ENCODE results near the gene C1GALT1C1L.

- TF ChIP-seq REST (IDR thresholded peaks at IDR 0.05; ENCODE audit: insufficient read depth in 1 of 2, low read depth in 2 of 2, low read length in 2 of 2) (no peak), SIN3A (IDR thresholded peaks at IDR 0.05; ENCODE audit: borderline replicate concordance, insufficient read depth, low read length) (no peak), POLR2AphosphoS5 (IDR thresholded peaks at IDR 0.05; ENCODE audit: low read depth, low read length) (no peak)
Observed at GRCh38 chr2:43631618-43632317, 44.5 kb downstream of the C1GALT1C1L start.

Data from PFSK-1 (cell line).